Eye (tissue), 1 donor: ENCODE measurements around the gene SPSB3.

ENCODE experiments used
- DNase-seq: peaks from one replicate; pipeline ENCODE4 v3.0.0-alpha.2; 2015

The SPSB3 gene

GRCh38 chr16:1782408-1783264, at the start of gene SPSB3, which contains the start of gene NUBP2:
Gene SPSB3, minus strand, starts transcription at chr16:1782571. Its CDS starts 1,088 bp downstream, at chr16:1781483.
Gene NUBP2, plus strand, starts transcription at chr16:1782960. Its CDS starts 61 bp downstream, at chr16:1783021.
- peak; percentile 100 for DNase-seq

- no peak for DNase-seq
Observed at GRCh38 chr16:1831186-1832075, 49.1 kb upstream of the SPSB3 start.

GRCh38 chr16:1830213-1830612, 47.8 kb upstream of the SPSB3 start:
- no peak for DNase-seq

- DNase-seq, result no peak
Observed at GRCh38 chr16:1828645-1829410, 46.5 kb upstream of the SPSB3 start.

GRCh38 chr16:1826691-1827573, 44.6 kb upstream of the SPSB3 start, which contains the start of the genes FAHD1 and HAGH:
Gene FAHD1, plus strand, starts transcription at chr16:1827206. Its CDS starts 33 bp downstream, at chr16:1827239.
Gene HAGH, minus strand, starts transcription at chr16:1826825. Its CDS starts 38 bp downstream, at chr16:1826787.
- DNase-seq, result peak; percentile 98

DNA sequence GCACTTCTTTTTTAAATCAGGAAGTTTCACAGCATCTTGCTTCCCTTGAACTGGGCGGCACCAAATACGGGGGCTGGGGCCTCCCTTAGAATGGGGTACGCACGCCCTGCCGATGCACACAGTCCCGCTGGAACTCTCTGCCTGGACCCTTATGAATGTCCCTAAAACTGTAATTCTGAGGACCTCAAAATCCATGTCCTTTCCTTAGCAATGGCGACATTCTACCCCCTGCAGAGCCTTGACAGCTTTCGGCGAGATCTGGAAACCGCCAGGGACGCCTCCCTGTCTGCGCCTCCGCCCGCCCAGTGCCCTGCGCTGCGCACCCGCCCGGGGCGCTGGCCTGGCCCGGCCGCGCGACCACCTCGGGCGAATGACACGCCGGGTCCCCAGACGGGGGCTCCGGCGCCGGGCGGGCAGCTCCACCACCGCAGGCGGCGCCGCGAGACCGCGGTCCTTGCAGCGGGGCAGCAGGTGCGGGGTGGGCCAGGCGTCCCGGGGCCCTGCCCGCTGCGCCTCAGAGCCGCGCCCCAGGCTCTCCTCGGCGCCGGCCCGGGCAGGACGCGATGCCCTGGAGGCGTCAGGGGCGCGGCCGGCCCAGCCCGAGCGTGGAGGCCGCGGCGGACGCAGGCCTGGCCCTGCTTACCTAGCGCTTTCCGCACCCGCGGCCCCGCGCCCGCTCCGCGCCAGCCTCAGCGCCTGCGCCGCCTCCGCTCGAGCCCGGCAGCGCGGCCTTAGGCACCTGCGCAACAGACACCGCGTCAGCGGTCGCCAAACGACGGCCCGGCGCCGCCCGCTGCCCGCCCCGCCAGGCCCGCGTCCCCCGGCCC, 43.7 kb upstream of the SPSB3 start:
- DNase-seq, result peak; percentile 31

DNA sequence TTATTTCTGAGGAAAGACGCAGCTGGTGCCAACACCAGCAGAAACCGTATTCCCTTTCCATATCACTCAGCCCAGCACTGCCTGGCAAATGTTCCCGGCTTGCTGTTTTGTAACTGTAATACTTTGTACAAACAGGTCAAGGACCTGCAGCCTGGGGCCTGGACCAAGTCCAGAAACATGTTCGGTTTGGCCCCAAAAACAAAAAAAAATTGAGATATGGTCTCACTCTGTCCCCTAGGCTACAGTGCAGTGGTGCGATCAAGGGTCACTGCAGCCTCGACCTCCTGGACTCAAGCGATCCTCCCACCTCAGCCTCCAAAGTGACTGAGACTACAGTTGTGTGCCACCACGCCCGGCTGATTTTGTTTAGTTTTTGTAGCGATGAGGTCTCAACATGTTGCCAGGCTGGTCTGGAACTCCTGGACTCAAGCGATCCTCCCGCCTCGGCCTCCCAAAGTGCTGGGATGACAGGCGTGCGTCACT, 43.1 kb upstream of the SPSB3 start:
- DNase-seq, result peak; percentile 2

GRCh38 chr16:1823821-1824220, 41.5 kb upstream of the SPSB3 start:
- DNase-seq, result peak; percentile 22

DNA sequence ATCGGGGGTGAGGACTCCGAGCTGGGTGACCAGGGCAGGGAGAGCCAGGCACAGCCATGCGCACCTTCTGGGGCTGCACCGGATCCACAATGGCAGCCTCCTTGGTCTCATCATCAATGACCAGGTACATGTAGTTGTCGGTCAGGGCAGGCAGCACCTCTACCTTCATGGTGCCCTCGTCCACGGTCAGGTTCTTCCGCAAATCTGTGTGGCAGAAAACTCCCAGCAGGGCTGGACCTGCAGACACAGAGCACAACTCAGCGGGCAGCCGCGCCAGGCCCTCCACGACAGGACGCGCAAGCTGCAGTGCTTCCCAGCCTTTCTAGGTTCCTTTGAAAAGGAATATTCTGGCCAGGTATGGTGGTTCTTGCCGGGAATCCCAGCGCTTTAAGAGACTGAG, 40.4 kb upstream of the SPSB3 start:
- DNase-seq, result no peak

GRCh38 chr16:1821861-1822611, 39.7 kb upstream of the SPSB3 start:
- DNase-seq, result no peak

GRCh38 chr16:1820946-1821290, 38.5 kb upstream of the SPSB3 start:
- no peak for DNase-seq

DNA sequence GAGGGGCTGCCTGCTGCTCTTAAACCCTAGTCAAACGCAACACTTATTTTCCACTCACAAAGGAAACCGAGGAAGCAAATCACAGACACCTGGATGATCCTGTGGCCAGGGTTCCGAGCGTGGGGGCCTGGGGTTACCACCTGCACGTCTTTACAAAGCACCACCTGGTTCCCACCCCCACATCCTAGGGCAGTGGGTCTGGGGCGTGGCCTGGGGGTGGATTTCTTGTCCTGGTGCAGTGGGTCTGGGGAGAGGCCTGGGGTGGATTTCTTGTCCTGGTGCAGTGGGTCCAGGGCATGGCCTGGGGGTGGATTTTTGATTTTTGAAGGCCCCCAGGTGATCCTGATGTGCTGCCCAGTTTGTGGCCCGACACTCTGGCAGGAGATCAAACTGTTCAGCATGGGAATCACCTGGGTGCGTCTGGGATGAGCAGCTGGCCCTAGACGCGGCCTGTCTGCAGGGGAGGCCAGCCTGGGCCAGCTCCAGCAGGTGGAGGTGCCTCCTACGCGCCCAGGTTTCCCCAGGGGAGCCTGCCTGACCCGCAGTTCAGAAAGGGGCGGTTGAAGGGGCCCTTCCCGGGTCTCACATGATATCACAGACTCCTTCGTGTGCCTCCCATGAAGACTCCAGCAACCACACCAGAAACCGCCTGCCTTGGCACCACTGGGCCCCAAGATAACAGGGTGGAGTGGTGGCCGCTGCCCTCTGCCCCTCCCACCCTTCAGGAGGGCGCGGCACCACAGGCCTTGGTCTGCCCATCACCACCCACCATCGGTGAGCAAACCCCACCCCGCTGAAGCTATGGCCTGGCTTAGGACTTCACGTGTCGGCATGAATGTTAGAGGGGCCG, 38.0 kb upstream of the SPSB3 start:
- DNase-seq, result no peak

GRCh38 chr16:1819611-1820010, 37.2 kb upstream of the SPSB3 start:
- DNase-seq, result no peak

DNA sequence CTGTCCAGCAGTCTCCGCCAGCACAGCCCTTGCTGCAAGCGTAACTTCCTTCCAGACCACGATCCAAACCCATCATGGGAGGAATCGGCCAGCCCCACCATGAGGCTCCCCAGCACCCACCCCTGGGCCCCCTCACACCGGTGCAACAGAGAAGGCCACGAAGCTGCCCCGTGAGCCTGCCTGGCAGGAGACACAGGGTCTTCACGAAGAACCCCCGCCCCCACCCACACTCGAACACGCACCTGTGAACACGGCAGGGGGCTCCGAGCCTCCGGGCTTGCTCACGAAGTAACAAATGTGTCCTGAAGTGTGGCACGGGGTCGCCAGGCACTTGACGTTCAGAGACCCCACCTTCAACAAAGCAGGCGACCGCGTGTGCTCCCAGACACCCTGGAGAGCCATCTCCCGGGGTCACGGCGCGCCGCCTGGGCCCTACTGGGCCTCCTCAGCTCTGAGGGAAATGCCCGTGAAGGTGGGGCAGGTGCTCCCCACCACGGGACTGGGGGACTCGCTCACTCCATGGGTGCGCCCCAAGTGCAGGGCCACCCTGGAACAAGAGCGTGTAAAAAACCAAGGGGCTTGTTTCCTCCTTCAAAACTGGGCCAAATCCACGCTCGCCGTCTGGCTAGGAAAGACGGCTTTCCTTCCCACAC, 36.6 kb upstream of the SPSB3 start:
- DNase-seq, result no peak

DNA sequence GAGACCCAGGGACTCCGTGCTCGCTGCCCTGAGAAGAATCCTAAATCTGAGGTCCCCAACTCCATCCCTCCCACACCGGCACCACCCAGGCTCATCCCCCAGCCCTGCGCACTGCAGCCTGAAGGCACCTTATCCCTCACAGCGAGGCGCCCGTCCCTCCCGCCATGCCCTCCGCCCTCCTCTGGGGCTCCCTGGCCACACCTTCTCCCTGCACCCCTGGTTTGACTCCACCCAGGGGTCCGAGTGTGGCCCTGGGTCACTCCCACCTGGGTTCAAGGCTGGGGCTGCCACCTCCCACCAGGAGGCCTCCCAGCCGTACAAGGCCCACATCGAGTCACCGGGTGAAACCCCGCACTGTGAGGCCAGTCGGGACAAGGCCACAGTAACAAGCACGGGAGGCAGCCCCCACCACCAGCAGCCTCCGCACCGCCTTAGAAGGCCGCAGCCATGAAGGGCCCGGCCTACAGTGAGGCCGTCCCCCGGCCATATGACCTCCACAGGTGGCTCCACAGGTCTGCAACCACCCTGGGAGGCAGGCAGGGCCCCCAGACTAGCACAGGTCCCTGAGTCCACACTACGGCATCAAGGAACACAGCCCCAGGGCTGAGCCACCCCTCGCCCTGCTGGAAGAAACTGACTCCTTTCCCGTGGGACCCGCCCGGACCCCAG, 36.0 kb upstream of the SPSB3 start:
- no peak for DNase-seq

DNA sequence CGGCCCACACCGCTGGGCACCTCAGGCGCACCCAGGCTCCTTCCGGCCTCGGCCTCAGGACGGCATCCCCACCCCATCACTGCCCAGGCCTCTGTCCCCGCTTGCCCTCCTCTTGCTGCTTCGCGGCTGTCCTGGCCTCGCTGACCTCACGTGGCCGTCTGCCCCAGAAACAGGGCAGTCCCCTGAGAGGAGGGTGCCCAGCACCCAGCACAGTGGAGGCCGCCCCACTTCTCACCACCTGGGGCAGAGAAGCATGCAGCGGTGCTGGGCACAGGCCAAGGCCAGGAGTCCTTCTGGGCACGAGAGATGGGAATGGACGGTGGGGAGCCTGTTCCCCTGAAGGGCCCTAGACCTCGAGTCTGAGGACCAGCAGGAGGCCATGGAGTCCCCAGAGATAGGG, 35.3 kb upstream of the SPSB3 start:
- DNase-seq, result no peak

- DNase-seq, result no peak
Observed at GRCh38 chr16:1817276-1817589, 34.9 kb upstream of the SPSB3 start.
